Measurements from ENCODE around the gene NUDT1.

The NUDT1 gene

GRCh38 chr7:2241580-2242540 is at the start of gene NUDT1, which contains the start of gene MRM2:
NUDT1 (plus strand) TSS chr7:2242226; CDS start chr7:2244575, 2,349 bp downstream.
MRM2 (minus strand) TSS chr7:2242205; CDS start chr7:2242169, 36 bp downstream.
- TF ChIP-seq CTCF (conservative IDR thresholded peaks at IDR 0.05; ENCODE audit: low read length): no peak
- peak within 1 kb of the TSS; percentile 90 for H3K4me3 ChIP-seq (ENCODE audit: low read length)
- peak; percentile 64 for DNase-seq (ENCODE audit: low read depth)

GRCh38 chr7:2192831-2193534 is 49.0 kb upstream of the NUDT1 start:
- no peak for DNase-seq (ENCODE audit: low read depth)
- no peak for TF ChIP-seq CTCF (conservative IDR thresholded peaks at IDR 0.05; ENCODE audit: low read length)
- H3K4me3 ChIP-seq (ENCODE audit: low read length): no peak overlapping the region

- no peak overlapping the region for H3K4me3 ChIP-seq (ENCODE audit: low read length)
- no peak for DNase-seq (ENCODE audit: low read depth)
- no peak for TF ChIP-seq CTCF (conservative IDR thresholded peaks at IDR 0.05; ENCODE audit: low read length)
Observed at GRCh38 chr7:2193575-2194305, 48.3 kb upstream of the NUDT1 start.

DNA sequence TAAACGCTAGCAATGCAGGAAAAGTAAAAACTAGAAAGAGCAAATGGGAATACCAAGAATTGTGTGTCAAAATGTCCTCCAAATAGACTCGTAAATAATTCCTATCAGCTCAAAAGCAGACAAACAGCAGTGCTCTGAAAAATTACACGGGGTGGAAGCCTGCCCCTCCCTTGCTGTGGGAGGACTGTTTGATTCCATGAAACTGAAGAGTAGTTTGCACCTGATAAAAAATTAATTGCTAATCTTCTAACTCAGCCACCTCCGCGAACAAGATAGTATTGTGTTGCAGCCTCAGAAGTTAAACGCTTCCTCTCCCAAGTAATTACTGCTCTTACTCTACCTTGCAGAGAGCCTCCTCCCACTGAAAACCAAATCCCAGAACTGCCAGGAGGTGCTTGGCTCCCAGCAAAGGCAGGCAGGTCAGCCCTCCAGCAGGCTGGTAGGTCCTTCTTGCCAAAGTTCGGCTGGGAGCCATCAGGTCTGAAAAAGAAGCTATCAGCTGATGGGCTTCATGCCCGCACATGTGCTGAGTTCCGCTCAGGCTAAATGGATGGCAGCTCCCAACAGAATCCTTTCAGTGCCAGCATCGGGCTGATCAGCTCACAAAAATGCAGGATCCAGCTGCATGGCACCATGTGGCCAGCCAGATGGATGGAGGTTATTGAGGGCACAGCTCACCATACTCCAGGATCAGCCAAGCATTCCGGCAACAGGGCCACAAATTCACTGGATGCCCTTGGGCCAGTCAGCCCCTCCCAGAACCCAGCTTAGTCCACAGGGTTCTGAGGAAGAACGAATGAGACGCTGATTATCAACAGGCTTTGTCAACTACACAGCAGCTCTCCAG is 46.4 kb upstream of the NUDT1 start:
- DNase-seq (ENCODE audit: low read depth): no peak

GRCh38 chr7:2196381-2197378 is 45.3 kb upstream of the NUDT1 start:
- H3K4me3 ChIP-seq (ENCODE audit: low read length): no peak overlapping the region
- TF ChIP-seq CTCF (conservative IDR thresholded peaks at IDR 0.05; ENCODE audit: low read length): no peak
- DNase-seq (ENCODE audit: low read depth): no peak

More for the DNA sequence above, 46.4 kb upstream of the NUDT1 start:
- TF ChIP-seq CTCF (conservative IDR thresholded peaks at IDR 0.05; ENCODE audit: low read length): no peak
- H3K4me3 ChIP-seq (ENCODE audit: low read length): no peak overlapping the region
